ENCODE data around the gene ARHGAP6. TPM values are rescaled to one million over a fixed set of nuclear protein-coding genes. Genes with fewer than 3 reads are reported as not detected.

Gene ARHGAP6
- total RNA-seq, 1 donor: 5.4 TPM

GRCh38 chrX:11214346-11215190 is 451.2 kb downstream of the ARHGAP6 start:
- H3K27me3 ChIP-seq (ENCODE audit: insufficient read depth, low read length): no peaks in the 10 kb centered on the region
- H3K9me3 ChIP-seq (ENCODE audit: low read depth, low read length): no peaks in the 10 kb centered on the region
- no peaks in the 10 kb centered on the region for H3K4me1 ChIP-seq (ENCODE audit: insufficient read depth, low read length)
- no peak overlapping the region for H3K4me3 ChIP-seq (ENCODE audit: low read length)

DNA sequence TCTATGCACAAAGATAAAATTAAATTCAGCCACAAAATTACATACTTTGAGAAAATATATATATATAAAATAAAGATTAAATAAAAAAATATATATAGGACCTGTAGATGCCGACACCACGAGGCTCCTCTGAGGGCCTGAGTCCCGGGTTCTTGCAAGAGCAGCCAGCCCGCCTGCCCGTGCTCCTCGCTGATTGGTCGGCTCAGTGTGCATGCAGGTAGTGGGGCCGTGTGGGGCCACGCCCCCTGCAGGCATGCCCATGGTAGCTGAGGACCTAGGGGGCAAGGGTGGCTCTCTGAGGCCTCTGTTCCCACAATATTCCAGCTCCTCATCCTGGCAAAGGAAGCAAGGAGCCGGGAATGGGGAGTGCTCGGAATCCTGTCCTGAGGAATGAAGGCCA is 453.0 kb downstream of the ARHGAP6 start:
- no peaks in the 10 kb centered on the region for H3K9me3 ChIP-seq (ENCODE audit: low read depth, low read length)
- no peaks in the 10 kb centered on the region for H3K4me1 ChIP-seq (ENCODE audit: insufficient read depth, low read length)
- H3K27me3 ChIP-seq (ENCODE audit: insufficient read depth, low read length): no peaks in the 10 kb centered on the region
- no peak overlapping the region for H3K4me3 ChIP-seq (ENCODE audit: low read length)

GRCh38 chrX:11210415-11210801 is 455.3 kb downstream of the ARHGAP6 start:
- H3K4me3 ChIP-seq (ENCODE audit: low read length): no peak overlapping the region
- H3K9me3 ChIP-seq (ENCODE audit: low read depth, low read length): no peaks in the 10 kb centered on the region
- no peaks in the 10 kb centered on the region for H3K4me1 ChIP-seq (ENCODE audit: insufficient read depth, low read length)
- no peaks in the 10 kb centered on the region for H3K27me3 ChIP-seq (ENCODE audit: insufficient read depth, low read length)

DNA sequence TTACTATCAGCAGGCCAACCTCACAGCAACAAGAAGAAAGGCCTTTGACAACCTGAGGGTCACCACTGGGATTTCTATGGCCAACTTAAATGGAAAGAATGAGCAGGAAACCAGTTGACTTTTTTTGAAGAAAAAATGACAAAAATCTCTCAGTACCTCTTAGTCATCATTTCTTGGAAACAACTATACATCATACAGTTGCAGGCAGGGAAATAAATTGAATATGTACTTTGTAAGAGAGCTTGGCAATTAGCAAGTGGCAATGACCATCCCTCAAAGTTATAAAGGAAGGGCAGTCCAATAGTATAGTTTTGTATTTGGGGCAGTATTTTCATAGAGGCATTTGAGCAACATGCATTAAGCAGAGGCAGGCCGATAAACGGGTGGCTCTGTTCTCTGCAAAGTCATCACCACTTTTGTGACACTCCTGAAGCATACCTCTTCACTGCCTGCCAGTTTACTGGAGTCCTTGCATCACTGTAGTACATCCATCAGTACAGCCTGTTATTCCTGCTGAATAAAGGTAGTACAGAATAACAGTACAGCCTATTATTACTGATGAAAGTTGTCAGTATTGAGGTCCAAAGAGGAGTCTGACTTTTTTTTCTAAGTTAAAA is 455.8 kb downstream of the ARHGAP6 start:
- H3K4me1 ChIP-seq (ENCODE audit: insufficient read depth, low read length): no peaks in the 10 kb centered on the region

DNA sequence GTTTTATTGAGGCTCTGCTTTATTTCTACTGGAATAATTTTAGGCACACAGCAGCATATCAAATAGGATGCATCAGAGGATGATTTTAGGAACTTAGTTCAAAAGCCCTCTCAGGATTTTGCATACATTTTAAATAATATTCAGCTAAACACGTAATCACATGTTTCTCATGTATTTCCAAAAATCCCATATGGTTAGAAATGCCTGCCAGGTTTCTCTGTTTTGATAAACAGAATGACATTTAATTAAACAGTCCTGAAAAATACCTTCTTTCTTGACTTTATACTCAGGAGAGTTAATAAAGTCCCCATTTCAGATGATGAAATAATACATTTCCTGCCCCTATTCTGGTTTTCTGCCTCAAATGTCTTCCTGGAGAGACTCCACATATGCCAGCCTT is 459.0 kb downstream of the ARHGAP6 start:
- H3K9me3 ChIP-seq (ENCODE audit: low read depth, low read length): no peaks in the 10 kb centered on the region
- H3K27me3 ChIP-seq (ENCODE audit: insufficient read depth, low read length): no peaks in the 10 kb centered on the region
- no peak overlapping the region for H3K4me3 ChIP-seq (ENCODE audit: low read length)
- H3K4me1 ChIP-seq (ENCODE audit: insufficient read depth, low read length): no peaks in the 10 kb centered on the region

More for the DNA sequence above, 455.8 kb downstream of the ARHGAP6 start:
- Histone ChIP-seq H3K27me3 (ENCODE audit: insufficient read depth, low read length) (no peaks in the 10 kb centered on the region), H3K9me3 (ENCODE audit: low read depth, low read length) (no peaks in the 10 kb centered on the region), H3K4me3 (ENCODE audit: low read length) (no peak overlapping the region)

DNA sequence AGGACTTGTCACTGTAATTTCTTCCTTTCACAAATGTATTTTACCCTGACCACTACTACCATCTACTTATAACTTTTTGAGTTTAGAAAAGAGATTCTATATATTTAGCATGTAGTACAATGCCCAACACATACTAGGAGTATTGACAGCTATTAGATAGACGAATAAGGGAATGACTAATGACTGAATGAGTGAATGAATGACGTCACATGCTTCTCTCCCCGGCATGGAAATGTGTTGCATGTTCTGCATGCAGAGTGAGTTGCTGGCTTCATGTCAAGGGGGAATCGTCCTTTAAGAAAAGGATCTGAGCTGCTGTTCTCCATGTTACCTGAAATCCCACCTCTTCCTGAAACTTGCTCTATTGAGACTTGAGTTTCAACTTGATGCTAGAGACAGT is 459.9 kb downstream of the ARHGAP6 start:
- Histone ChIP-seq H3K4me3 (ENCODE audit: low read length) (no peak overlapping the region), H3K4me1 (ENCODE audit: insufficient read depth, low read length) (no peaks in the 10 kb centered on the region), H3K27me3 (ENCODE audit: insufficient read depth, low read length) (no peaks in the 10 kb centered on the region), H3K9me3 (ENCODE audit: low read depth, low read length) (no peaks in the 10 kb centered on the region)

- Histone ChIP-seq H3K9me3 (ENCODE audit: low read depth, low read length) (no peaks in the 10 kb centered on the region), H3K27me3 (ENCODE audit: insufficient read depth, low read length) (no peaks in the 10 kb centered on the region), H3K4me1 (ENCODE audit: insufficient read depth, low read length) (no peaks in the 10 kb centered on the region), H3K4me3 (ENCODE audit: low read length) (no peak overlapping the region)
These were observed 468.0 kb downstream of the ARHGAP6 start for GRCh38 chrX:11197671-11198070.

DNA sequence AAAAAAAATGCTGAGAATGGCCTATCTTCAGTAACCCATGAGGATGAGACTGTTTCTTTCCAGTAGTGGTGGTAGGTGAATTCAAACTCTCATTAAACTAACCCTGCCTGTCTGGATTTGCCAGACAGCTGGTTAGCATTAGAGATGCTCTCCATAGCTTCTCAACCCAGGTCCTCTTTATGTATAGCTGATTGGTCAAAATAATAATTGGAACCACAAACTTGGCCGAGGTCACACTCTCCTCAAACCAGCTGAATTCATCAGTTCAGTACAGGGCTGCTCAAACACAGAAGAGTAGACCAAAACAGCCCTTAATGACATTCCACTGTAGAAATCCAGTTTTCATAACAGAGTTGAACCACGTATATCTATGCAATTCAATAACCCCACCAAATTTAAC is 469.2 kb downstream of the ARHGAP6 start:
- no peaks in the 10 kb centered on the region for H3K27me3 ChIP-seq (ENCODE audit: insufficient read depth, low read length)
- no peak overlapping the region for H3K4me3 ChIP-seq (ENCODE audit: low read length)
- H3K9me3 ChIP-seq (ENCODE audit: low read depth, low read length): no peaks in the 10 kb centered on the region
- H3K4me1 ChIP-seq (ENCODE audit: insufficient read depth, low read length): no peaks in the 10 kb centered on the region

DNA sequence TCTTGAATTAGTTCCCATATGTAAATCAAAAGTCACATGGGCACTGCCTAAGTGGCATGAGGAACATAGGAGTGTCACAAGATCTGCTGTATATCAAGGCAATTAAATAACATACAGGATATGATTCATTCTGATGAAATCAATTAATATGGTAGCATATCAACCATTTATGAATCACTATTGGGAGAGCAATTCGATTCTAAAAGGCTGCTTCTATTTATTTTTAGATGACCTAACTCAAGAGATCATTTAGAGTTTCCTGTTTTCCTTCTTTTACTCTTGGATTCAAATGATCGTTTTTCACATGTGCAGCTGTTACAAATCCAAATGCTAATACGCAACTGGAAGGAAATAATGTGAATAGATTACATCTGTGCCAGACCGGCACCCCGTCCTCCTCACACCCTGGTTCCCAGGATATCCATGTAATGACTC is 472.7 kb downstream of the ARHGAP6 start:
- Histone ChIP-seq H3K9me3 (ENCODE audit: low read depth, low read length) (no peaks in the 10 kb centered on the region), H3K27me3 (ENCODE audit: insufficient read depth, low read length) (no peaks in the 10 kb centered on the region), H3K4me1 (ENCODE audit: insufficient read depth, low read length) (no peaks in the 10 kb centered on the region), H3K4me3 (ENCODE audit: low read length) (no peak overlapping the region)

DNA sequence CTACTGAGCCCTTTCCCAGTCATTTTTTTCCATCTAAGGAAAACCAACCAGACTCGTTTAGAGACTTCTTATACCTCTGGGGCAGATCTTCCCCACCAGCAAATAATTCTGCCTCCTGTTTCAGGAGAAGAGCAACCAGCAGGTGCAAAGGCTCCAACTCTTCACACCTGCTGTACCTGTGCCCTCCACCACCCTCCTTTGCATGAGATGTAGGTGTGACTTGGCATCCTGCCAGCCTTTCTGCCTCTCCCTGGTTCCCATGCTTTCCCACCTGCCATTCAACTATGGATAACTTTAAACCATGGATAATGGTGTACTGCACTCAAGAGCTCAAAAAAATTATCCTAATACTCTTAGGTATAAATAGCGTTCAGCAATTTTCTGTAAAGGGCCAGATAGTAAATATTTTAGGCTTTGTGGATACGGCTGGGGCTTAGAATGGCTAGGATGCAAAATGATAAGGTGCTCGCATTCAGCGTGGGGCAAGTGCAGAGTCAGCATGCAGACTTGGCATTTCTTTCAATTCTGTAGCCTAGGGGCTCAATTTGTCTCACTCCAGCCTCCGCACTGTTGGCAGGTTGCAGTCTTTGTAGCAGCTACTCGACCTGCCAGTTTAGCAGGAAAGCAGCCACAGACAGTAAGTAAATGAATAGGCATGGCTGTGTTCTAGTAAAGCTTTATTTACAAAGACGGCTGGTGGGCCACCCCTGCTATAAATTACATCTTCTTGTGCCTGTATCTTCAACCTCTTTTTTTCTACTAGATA is 474.8 kb downstream of the ARHGAP6 start:
- no peak overlapping the region for H3K4me3 ChIP-seq (ENCODE audit: low read length)
- no peaks in the 10 kb centered on the region for H3K4me1 ChIP-seq (ENCODE audit: insufficient read depth, low read length)
- H3K9me3 ChIP-seq (ENCODE audit: low read depth, low read length): no peaks in the 10 kb centered on the region
- H3K27me3 ChIP-seq (ENCODE audit: insufficient read depth, low read length): no peaks in the 10 kb centered on the region

- no peaks in the 10 kb centered on the region for H3K9me3 ChIP-seq (ENCODE audit: low read depth, low read length)
- no peak overlapping the region for H3K4me3 ChIP-seq (ENCODE audit: low read length)
- H3K4me1 ChIP-seq (ENCODE audit: insufficient read depth, low read length): no peaks in the 10 kb centered on the region
- no peaks in the 10 kb centered on the region for H3K27me3 ChIP-seq (ENCODE audit: insufficient read depth, low read length)
These were observed 476.6 kb downstream of the ARHGAP6 start for GRCh38 chrX:11189097-11189496.

GRCh38 chrX:11188664-11189063 is 477.1 kb downstream of the ARHGAP6 start:
- Histone ChIP-seq H3K27me3 (ENCODE audit: insufficient read depth, low read length) (no peaks in the 10 kb centered on the region), H3K4me1 (ENCODE audit: insufficient read depth, low read length) (no peaks in the 10 kb centered on the region), H3K4me3 (ENCODE audit: low read length) (no peak overlapping the region), H3K9me3 (ENCODE audit: low read depth, low read length) (no peaks in the 10 kb centered on the region)

DNA sequence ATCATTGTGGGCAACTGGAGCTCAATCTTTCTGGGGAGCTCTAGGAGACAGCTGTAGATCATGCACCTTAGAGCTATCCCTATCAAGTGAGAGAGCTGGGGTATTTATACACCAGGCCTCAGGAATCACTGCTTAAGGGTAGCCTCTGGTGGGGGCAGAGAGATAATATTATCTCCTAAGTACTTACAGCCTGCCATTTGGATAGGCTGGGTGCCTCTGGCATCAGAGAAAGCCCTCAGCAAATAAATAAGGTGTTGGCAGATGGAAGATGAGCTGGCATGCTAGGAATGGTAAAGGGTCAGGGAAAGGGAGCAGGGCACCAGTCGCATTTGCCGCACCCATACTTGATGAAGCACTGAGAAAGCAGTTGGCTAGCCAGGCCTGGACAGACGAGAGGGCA is 478.7 kb downstream of the ARHGAP6 start:
- Histone ChIP-seq H3K9me3 (ENCODE audit: low read depth, low read length) (no peaks in the 10 kb centered on the region), H3K4me3 (ENCODE audit: low read length) (no peak overlapping the region), H3K27me3 (ENCODE audit: insufficient read depth, low read length) (no peaks in the 10 kb centered on the region), H3K4me1 (ENCODE audit: insufficient read depth, low read length) (no peaks in the 10 kb centered on the region)

DNA sequence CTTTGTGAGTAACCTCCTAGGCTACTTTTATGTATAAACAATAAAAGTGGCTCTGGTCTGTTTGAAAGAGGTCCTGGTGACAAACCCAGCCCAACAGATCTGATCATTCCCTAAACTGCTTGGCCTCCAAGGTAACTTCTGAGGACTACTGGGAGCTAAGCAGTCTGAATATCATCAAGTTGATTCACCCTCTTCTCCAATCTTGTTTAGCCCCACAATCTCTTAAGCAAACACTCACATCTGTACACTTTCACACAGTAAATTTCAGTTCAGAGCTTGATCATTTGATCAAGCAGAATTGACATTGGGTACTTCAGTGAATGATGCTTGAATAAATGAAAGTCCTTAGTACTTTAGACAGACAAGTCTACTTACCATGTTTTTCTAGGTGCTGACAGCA is 479.9 kb downstream of the ARHGAP6 start:
- Histone ChIP-seq H3K4me1 (ENCODE audit: insufficient read depth, low read length) (no peaks in the 10 kb centered on the region), H3K9me3 (ENCODE audit: low read depth, low read length) (no peaks in the 10 kb centered on the region), H3K27me3 (ENCODE audit: insufficient read depth, low read length) (no peaks in the 10 kb centered on the region), H3K4me3 (ENCODE audit: low read length) (no peak overlapping the region)

- Histone ChIP-seq H3K4me1 (ENCODE audit: insufficient read depth, low read length) (no peaks in the 10 kb centered on the region), H3K27me3 (ENCODE audit: insufficient read depth, low read length) (no peaks in the 10 kb centered on the region), H3K9me3 (ENCODE audit: low read depth, low read length) (no peaks in the 10 kb centered on the region), H3K4me3 (ENCODE audit: low read length) (no peak overlapping the region)
These were observed 485.1 kb downstream of the ARHGAP6 start for GRCh38 chrX:11180571-11180970.

Measured in mononuclear cell (primary cell).